Epithelial cell of proximal tubule (primary cell): ENCODE results near the gene NSMCE4A. TPM values are rescaled to one million over a fixed set of nuclear protein-coding genes. Genes with fewer than 3 reads are reported as not detected.
"Not testable (repeated sequence)": the region's sequence is repeated elsewhere in the genome, so short reads cannot be mapped to it uniquely, and the experiment has no call there.

Source experiments
- DNase-seq: peaks from one replicate; pipeline ENCODE4 v3.0.0-alpha.2; 2011; ENCODE audit warnings: low read depth
- H3K4me3 ChIP-seq: 2 replicates; pipeline ENCODE4 v1.5.1; 2011; ENCODE audit warnings: low read depth, mild to moderate bottlenecking, low read length
- total RNA-seq: library from RNA; depleted of rRNA; stranded (reverse); fragments of >200 nt; gene quantifications from 2 replicates; pipeline ENCODE4 v1.2.3, GENCODE V29; 2015
- TF ChIP-seq, protein P1 (sequence below): conservative IDR thresholded peaks from 2 replicates; pipeline ENCODE4 v1.5.1; 2012; ENCODE audit warnings: low read depth, mild to moderate bottlenecking, low read length

NSMCE4A gene
- total RNA-seq, 1 donor from 2014 or later: 62.4 TPM

DNA sequence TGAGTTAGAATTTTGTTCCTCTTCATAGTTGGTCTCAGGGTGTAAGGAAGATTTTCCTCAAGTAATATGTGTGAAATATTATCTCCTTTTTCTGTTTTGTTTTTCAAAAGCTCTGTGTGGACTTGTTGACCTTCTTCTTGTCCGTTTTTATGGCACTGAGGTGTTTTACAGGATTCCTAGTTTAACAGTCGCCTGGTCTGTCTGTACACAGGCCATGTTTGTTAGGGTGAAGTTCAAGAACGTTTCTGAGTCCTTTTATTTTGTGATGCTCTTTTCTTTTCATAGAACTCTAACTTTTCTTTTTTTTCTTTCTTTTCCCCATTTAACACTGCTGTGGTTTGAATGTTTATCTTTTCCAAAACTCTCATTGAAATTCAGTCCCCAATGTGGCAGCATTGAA is 32.4 kb upstream of the NSMCE4A start:
- DNase-seq: no peak
- H3K4me3 ChIP-seq: no peak overlapping the region
- TF ChIP-seq, protein P1, sequence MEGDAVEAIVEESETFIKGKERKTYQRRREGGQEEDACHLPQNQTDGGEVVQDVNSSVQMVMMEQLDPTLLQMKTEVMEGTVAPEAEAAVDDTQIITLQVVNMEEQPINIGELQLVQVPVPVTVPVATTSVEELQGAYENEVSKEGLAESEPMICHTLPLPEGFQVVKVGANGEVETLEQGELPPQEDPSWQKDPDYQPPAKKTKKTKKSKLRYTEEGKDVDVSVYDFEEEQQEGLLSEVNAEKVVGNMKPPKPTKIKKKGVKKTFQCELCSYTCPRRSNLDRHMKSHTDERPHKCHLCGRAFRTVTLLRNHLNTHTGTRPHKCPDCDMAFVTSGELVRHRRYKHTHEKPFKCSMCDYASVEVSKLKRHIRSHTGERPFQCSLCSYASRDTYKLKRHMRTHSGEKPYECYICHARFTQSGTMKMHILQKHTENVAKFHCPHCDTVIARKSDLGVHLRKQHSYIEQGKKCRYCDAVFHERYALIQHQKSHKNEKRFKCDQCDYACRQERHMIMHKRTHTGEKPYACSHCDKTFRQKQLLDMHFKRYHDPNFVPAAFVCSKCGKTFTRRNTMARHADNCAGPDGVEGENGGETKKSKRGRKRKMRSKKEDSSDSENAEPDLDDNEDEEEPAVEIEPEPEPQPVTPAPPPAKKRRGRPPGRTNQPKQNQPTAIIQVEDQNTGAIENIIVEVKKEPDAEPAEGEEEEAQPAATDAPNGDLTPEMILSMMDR: no peak

GRCh38 chr10:122001698-122002097 is 26.7 kb upstream of the NSMCE4A start:
- TF ChIP-seq, protein P1: no peak
- no peak overlapping the region for H3K4me3 ChIP-seq
- no peak for DNase-seq

GRCh38 chr10:121999301-121999700 is 24.3 kb upstream of the NSMCE4A start:
- no peak overlapping the region for H3K4me3 ChIP-seq
- TF ChIP-seq, protein P1: no peak

DNA sequence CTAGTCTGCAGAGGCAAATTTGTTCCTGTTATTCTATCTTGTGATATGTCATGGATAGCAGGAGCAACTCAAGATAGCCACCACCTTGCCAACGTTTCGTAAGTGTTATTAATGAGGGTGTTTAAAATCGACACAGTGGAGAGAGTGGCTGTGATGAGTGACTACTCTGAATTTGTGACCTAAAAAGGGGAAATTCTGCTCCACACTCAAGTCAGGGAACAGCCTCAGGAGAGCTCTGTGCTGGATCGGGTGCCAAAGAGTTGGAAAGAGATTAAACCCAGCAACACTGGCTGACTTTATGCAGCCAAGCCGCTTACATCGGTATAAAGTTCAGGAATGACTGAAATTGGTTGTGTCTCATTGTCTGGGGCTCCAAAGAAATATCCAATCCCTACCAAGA is 23.4 kb upstream of the NSMCE4A start:
- H3K4me3 ChIP-seq: no peak overlapping the region
- TF ChIP-seq, protein P1: no peak
- DNase-seq: no peak

More at GRCh38 chr10:121999301-121999700, 24.3 kb upstream of the NSMCE4A start:
- DNase-seq: no peak

DNA sequence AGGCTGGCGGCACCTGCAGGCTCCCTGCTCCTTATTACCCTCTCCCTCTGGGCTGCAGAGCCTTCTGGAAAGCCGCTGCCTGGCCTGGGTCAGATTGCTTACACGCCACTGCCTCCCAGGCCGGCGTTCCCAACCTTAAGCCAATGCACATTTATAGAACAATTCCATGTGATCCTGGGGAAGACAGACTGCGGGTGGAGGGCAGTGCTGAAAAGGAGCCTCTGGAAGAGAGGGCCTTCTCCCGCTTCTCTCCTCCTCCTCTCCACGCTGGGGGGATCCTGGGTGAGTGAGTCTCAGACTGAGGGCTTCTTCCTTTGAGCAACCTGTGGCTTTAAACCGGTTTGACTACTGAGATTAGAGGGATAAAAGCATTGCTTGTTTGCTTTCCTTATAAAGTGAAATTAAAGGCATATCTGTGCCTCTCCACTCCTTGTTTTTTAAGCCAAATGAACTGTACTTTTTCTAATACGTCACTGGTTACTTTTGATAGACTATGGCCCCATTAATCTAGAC is 19.5 kb upstream of the NSMCE4A start:
- H3K4me3 ChIP-seq: no peak overlapping the region
- DNase-seq: no peak
- TF ChIP-seq, protein P1: no peak

DNA sequence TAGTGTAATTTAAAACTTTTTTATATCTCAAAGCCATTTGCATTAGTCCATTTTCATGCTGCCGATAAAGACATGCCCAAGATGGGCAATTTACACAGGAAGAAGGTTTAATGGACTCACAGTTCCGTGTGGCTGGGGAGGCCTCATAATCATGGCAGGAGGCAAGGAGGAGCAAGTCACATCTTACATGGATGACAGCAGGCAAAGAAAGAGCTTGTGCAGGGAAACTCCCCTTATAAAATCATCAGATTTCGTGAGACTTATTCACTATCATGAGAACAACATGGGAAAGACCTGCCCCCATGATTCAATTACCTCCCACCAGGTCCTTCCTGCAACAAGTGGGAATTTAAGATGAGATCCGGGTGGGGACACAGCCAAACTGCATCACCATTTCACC is 16.7 kb upstream of the NSMCE4A start:
- not testable (repeated sequence) for H3K4me3 ChIP-seq, DNase-seq

- no peak overlapping the region for H3K4me3 ChIP-seq
- no peak for DNase-seq
- TF ChIP-seq, protein P1: no peak
Observed at GRCh38 chr10:121990015-121990677, 15.1 kb upstream of the NSMCE4A start.
